A549 treated with RU486 at 1 μM for 4 hours (cell line): Measurements from ENCODE around the gene HSD17B1. TPM values are rescaled to one million over a fixed set of nuclear protein-coding genes. Genes with fewer than 3 reads are reported as not detected.

Source experiments
- total RNA-seq: library from RNA; stranded (reverse); fragments of 200-300 nt; extraction: Qiagen RNA extraction; gene quantifications from 5 replicates; pipeline ENCODE4 v1.2.3, GENCODE V29; 2022; ENCODE audit warnings: low read depth

HSD17B1 gene, protein sequence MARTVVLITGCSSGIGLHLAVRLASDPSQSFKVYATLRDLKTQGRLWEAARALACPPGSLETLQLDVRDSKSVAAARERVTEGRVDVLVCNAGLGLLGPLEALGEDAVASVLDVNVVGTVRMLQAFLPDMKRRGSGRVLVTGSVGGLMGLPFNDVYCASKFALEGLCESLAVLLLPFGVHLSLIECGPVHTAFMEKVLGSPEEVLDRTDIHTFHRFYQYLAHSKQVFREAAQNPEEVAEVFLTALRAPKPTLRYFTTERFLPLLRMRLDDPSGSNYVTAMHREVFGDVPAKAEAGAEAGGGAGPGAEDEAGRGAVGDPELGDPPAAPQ
- total RNA-seq = 0.74 to 1.6 TPM (median 1.2 TPM) in 5 replicates

GRCh38 chr17:42552736-42553135 is at the start of gene HSD17B1:
Gene HSD17B1 (plus strand): TSS chr17:42552923. CDS start chr17:42552934, 11 bp downstream.

DNA sequence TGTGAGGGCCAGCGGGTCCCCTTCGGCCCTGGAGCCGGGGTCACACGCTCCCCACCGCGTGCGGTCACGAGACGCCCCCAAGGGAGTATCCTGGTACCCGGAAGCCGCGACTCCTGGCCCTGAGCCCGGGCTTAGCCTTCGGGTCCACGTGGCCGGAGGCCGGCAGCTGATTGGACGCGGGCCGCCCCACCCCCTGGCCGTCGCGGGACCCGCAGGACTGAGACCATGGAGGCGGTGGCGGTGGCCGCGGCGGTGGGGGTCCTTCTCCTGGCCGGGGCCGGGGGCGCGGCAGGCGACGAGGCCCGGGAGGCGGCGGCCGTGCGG is 16.7 kb upstream of the HSD17B1 start, which contains the start of gene NAGLU:
NAGLU (plus strand) TSS at position 194 of the 324 bp plus-strand sequence; CDS start at position 226, 32 bp downstream.

GRCh38 chr17:42561897-42562387 is 9.2 kb downstream of the HSD17B1 start, which contains the start of gene COASY:
Gene COASY (plus strand): TSS chr17:42562148. CDS start chr17:42562623, 475 bp downstream.

DNA sequence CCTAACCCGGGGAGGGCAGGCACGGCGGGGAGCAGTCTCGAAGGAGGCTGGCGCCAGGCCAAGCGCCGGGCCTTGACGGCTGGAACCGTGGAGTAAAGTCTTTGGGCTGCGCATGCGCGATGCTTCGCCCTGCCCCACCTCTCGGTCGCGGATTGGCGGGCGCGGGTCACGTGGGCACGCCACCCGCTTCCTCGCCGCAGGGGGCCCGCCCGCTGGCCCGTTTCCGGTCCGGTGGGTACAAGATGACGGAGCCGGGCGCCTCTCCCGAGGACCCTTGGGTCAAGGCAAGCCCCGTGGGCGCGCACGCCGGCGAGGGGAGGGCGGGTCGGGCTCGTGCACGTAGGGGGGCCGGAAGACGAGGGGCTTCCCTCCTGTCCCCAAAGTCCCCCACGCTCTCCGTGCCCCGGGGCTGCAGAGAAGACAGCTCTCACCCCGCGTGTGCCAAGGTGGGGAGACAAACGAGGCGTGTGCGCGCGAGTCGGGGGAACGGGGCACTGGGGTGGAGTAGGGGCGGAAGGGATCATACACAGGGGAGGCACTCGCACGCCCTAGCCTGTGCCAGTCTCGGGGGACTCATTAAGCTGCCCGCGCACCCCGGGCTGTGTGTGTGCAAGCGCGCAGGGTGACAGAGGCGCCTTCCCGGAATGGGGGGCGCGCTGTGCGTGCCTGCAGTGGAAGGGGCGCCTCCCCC is 14.3 kb downstream of the HSD17B1 start, which contains the start of gene MLX:
MLX (plus strand) TSS at position 218 of the 691 bp plus-strand sequence; CDS start at position 243, 25 bp downstream.

GRCh38 chr17:42577532-42578281 is 25.0 kb downstream of the HSD17B1 start, which contains the start of gene PSMC3IP:
Gene PSMC3IP (minus strand): TSS chr17:42577729. CDS start chr17:42577686, 43 bp downstream.

Other genes with a start within 250 kb of the HSD17B1 start
- 75.3 to 78.0 TPM (median 76.5 TPM) in 5 replicates for gene STAT3, start 164.5 kb upstream of the HSD17B1 start, total RNA-seq
- gene CAVIN1, start 129.7 kb upstream of the HSD17B1 start, total RNA-seq = 414 to 491 TPM (median 479 TPM) in 5 replicates
- gene ATP6V0A1, start 94.0 kb upstream of the HSD17B1 start, total RNA-seq = 35.1 to 45.6 TPM (median 43.9 TPM) in 5 replicates
- gene NAGLU, start 16.7 kb upstream of the HSD17B1 start, total RNA-seq = 30.6 to 51.3 TPM (median 42.9 TPM) in 5 replicates
- 103 to 140 TPM (median 121 TPM) in 5 replicates for gene COASY, start 9.2 kb downstream of the HSD17B1 start, total RNA-seq
- 52.8 to 64.7 TPM (median 57.9 TPM) in 5 replicates for gene MLX, start 14.2 kb downstream of the HSD17B1 start, total RNA-seq
- 34.1 to 40.6 TPM (median 38.3 TPM) in 5 replicates for gene PSMC3IP, start 24.8 kb downstream of the HSD17B1 start, total RNA-seq
- 26.5 to 30.0 TPM (median 28.4 TPM) in 5 replicates for gene RETREG3, start 56.5 kb downstream of the HSD17B1 start, total RNA-seq
- gene TUBG1, start 56.8 kb downstream of the HSD17B1 start, total RNA-seq = 139 to 156 TPM (median 151 TPM) in 5 replicates
- 16.9 to 25.5 TPM (median 22.6 TPM) in 5 replicates for gene TUBG2, start 106.4 kb downstream of the HSD17B1 start, total RNA-seq
- 12.2 to 19.5 TPM (median 17.5 TPM) in 5 replicates for gene PLEKHH3, start 124.1 kb downstream of the HSD17B1 start, total RNA-seq
- 0.28 to 0.61 TPM (median 0.35 TPM) in 5 replicates for gene CCR10, start 128.9 kb downstream of the HSD17B1 start, total RNA-seq
- gene CNTNAP1, start 129.6 kb downstream of the HSD17B1 start, total RNA-seq = 4.3 to 6.5 TPM (median 5.8 TPM) in 5 replicates
- 7.2 to 13.2 TPM (median 10.2 TPM) in 5 replicates for gene EZH1, start 192.1 kb downstream of the HSD17B1 start, total RNA-seq
- 0.65 to 1.5 TPM (median 0.76 TPM) in 5 replicates for gene RAMP2, start 208.3 kb downstream of the HSD17B1 start, total RNA-seq
- 124 to 132 TPM (median 125 TPM) in 5 replicates for gene VPS25, start 220.5 kb downstream of the HSD17B1 start, total RNA-seq
- 0.85 to 1.7 TPM (median 1.4 TPM) in 5 replicates for gene WNK4, start 227.7 kb downstream of the HSD17B1 start, total RNA-seq
- gene COA3, start 245.8 kb downstream of the HSD17B1 start, total RNA-seq = 117 to 153 TPM (median 137 TPM) in 5 replicates
- gene CNTD1, start 245.9 kb downstream of the HSD17B1 start, total RNA-seq = not detected in 5 replicates